CD4-positive, alpha-beta T cell (primary cell): ENCODE measurements around the gene PACSIN2. TPM values are rescaled to one million over a fixed set of nuclear protein-coding genes. Genes with fewer than 3 reads are reported as not detected.
A peak's percentile ranks its signal among the peaks of the same experiment; 100 is the strongest.
"Not testable (repeated sequence)": the region's sequence is repeated elsewhere in the genome, so short reads cannot be mapped to it uniquely, and the experiment has no call there.

Experiments
- ATAC-seq: fragments of 200-7000 bp; cut with Tn5 transposase; one replicate; pipeline ENCODE4 v1.10.0; 2022; ENCODE audit warnings: mild to moderate bottlenecking; ENCODE audit not compliant: poor library complexity
- CTCF ChIA-PET: fragments of 350-600 bp; sonication (Branson Sonifier 250); formaldehyde crosslinking; loops from one replicate; lab custom pipeline; 2021; ENCODE audit warnings: antibody characterized with exemption, inconsistent platforms; lab: Charles Lee
- POLR2A ChIA-PET: fragments of 350-600 bp; sonication (Branson Sonifier 250); formaldehyde crosslinking; loops from one replicate; lab custom pipeline; 2021; ENCODE audit warnings: antibody characterized with exemption, inconsistent platforms; lab: Charles Lee
- DNase-seq, 14 experiments: peaks; one replicate each; pipeline ENCODE4 v3.0.0-alpha.2; 2013 to 2020; ENCODE audit warnings: mixed read lengths in 2 of 14
- H3K27ac ChIP-seq, 2 donors: one replicate each; pipeline versions ENCODE4 v1.5.1 to v1.7.0; 2013; ENCODE audit warnings: low read length in 2 of 2, low read depth in 1 of 2, mild to moderate bottlenecking in 1 of 2
- H3K27me3 ChIP-seq, 2 experiments: 1 replicate in 1 of 2; 2 replicates in 1 of 2; pipeline versions ENCODE4 v1.6.1 to v1.7.0; 2013; ENCODE audit warnings: low read length in 2 of 2, control low read depth in 1 of 2, mild to moderate bottlenecking in 1 of 2, moderate library complexity in 1 of 2; ENCODE audit not compliant: insufficient read depth in 2 of 2, control insufficient read depth in 1 of 2
- H3K36me3 ChIP-seq: one replicate; pipeline ENCODE4 v1.6.1; 2013; ENCODE audit warnings: low read length, control low read depth; ENCODE audit not compliant: insufficient read depth
- H3K4me1 ChIP-seq: one replicate; pipeline ENCODE4 v1.6.1; 2013; ENCODE audit warnings: low read length, control low read depth; ENCODE audit not compliant: insufficient read depth
- H3K4me3 ChIP-seq: one replicate; pipeline ENCODE4 v1.5.1; 2013; ENCODE audit warnings: mild to moderate bottlenecking, low read length, moderate library complexity
- H3K9me3 ChIP-seq, 2 experiments: 1 replicate in 1 of 2; 2 replicates in 1 of 2; pipeline versions ENCODE4 v1.6.1 to v1.7.0; 2013; ENCODE audit warnings: low read length in 2 of 2, mild to moderate bottlenecking in 2 of 2, control low read depth in 1 of 2, moderate library complexity in 1 of 2; ENCODE audit not compliant: control insufficient read depth in 1 of 2, insufficient read depth in 1 of 2
- H3K27ac Mint-ChIP-seq: one replicate; pipeline ENCODE4 v1.8.0; 2020; ENCODE audit warnings: mixed read lengths
- H3K27me3 Mint-ChIP-seq: one replicate; pipeline ENCODE4 v1.8.0; 2021; ENCODE audit warnings: mixed read lengths
- H3K36me3 Mint-ChIP-seq: one replicate; pipeline ENCODE4 v1.8.0; 2021; ENCODE audit warnings: low read depth, mixed read lengths
- H3K4me1 Mint-ChIP-seq: one replicate; pipeline ENCODE4 v1.8.0; 2021; ENCODE audit warnings: low read depth, mixed read lengths
- H3K4me3 Mint-ChIP-seq: one replicate; pipeline ENCODE4 v1.8.0; 2020; ENCODE audit warnings: mild to moderate bottlenecking, mixed read lengths
- H3K9me3 Mint-ChIP-seq: one replicate; pipeline ENCODE4 v1.8.0; 2020; ENCODE audit warnings: mixed read lengths
- CTCF ChIP-seq: fragments of 200-600 bp; IDR thresholded peaks from one replicate; pipeline ENCODE4 v1.8.0; 2022; ENCODE audit warnings: antibody characterized with exemption, mild to moderate bottlenecking
- intact Hi-C, 2 experiments: fragments of 100-400 bp; cut with DNase I in 1 of 2; cut with micrococcal nuclease in 1 of 2; formaldehyde crosslinking; loops; one replicate each; pipeline versions ENCODE4 v1.15.1 to v1.9.0; 2023 to 2025; cut with DNase I, micrococcal nuclease
- total RNA-seq, 174 experiments: library from RNA in 2 of 174; stranded (reverse) in 2 of 174; gene quantifications; one replicate each; pipeline ENCODE4 v1.2.3 and lab custom pipeline; 2021 to 2026

Gene PACSIN2
- total RNA-seq, 2 experiments from 2014 or later: 23.3 to 25.5 TPM

DNA sequence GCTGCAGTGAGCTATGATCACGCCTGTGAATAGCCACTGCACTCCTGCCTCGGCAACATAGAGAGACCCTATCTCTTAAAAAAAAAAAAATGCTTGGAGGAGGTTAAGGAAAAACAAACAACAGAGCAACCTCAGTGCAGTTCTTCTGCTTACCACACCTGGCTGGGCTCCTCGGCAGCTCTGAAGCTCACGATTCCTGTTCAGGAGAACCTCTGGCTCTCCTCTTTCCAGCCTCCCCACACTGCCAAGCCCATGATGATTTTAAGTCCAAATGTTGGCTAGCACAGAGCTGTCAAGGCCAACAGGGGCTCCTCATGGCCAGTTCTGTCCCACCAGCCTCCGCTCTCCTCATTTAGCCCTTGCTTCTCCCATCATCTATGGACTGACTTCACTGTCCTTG is 88.2 kb downstream of the PACSIN2 start:
- DNase-seq (no peak), ATAC-seq (no peak)
- Mint-ChIP-seq H3K27ac (no peak overlapping the region), H3K4me3 (no peak overlapping the region), H3K27me3 (no peaks in the 10 kb centered on the region), H3K36me3 (peaks cover 4% of the 10 kb centered on the region), H3K4me1 (peaks cover 68% of the 10 kb centered on the region), H3K9me3 (no peaks in the 10 kb centered on the region)
- H3K9me3 ChIP-seq: no peaks in the 10 kb centered on the region
- POLR2A ChIA-PET: no interaction called here
- TF ChIP-seq CTCF: no peak
- no peaks in the 10 kb centered on the region for H3K27me3 ChIP-seq
- H3K27ac ChIP-seq: no peak overlapping the region
- CTCF ChIA-PET: interaction anchor here (0.7 kb wide), 1 partner anchor 14 kb away, joined by 3 read pairs; no protein-coding TSS in a partner anchor
- H3K4me1 ChIP-seq: peaks cover 27% of the 10 kb centered on the region
- no peak overlapping the region for H3K4me3 ChIP-seq
- peaks cover 2% of the 10 kb centered on the region for H3K36me3 ChIP-seq
- intact Hi-C loops: no loop called here

- DNase-seq (no peak), ATAC-seq (no peak)
- no peak overlapping the region for H3K4me3 Mint-ChIP-seq
- H3K27ac Mint-ChIP-seq: peak overlapping the region; percentile 24
- H3K4me1 ChIP-seq: peaks cover 24% of the 10 kb centered on the region
- H3K9me3 ChIP-seq: no peaks in the 10 kb centered on the region
- H3K36me3 ChIP-seq: peaks cover 2% of the 10 kb centered on the region
- intact Hi-C loops: no loop called here
- H3K27me3 ChIP-seq: no peaks in the 10 kb centered on the region
- POLR2A ChIA-PET: no interaction called here
- no peak overlapping the region for H3K4me3 ChIP-seq
- peaks cover 4% of the 10 kb centered on the region for H3K36me3 Mint-ChIP-seq
- peaks cover 61% of the 10 kb centered on the region for H3K4me1 Mint-ChIP-seq
- no peak overlapping the region for H3K27ac ChIP-seq
- no peaks in the 10 kb centered on the region for H3K27me3 Mint-ChIP-seq
- no peak for TF ChIP-seq CTCF
- CTCF ChIA-PET: interaction anchor here (0.7 kb wide), 1 partner anchor 15 kb away, joined by 3 read pairs; no protein-coding TSS in a partner anchor
- H3K9me3 Mint-ChIP-seq: no peaks in the 10 kb centered on the region
Measured at GRCh38 chr22:42926104-42926503, 88.8 kb downstream of the PACSIN2 start.

- Mint-ChIP-seq H3K27me3 (no peaks in the 10 kb centered on the region), H3K9me3 (no peaks in the 10 kb centered on the region), H3K4me1 (peaks cover 60% of the 10 kb centered on the region), H3K27ac (peak overlapping the region; percentile 24), H3K4me3 (no peak overlapping the region), H3K36me3 (peaks cover 4% of the 10 kb centered on the region)
- TF ChIP-seq CTCF: no peak
- Histone ChIP-seq H3K9me3 (no peaks in the 10 kb centered on the region), H3K4me3 (no peak overlapping the region), H3K36me3 (peaks cover 2% of the 10 kb centered on the region), H3K4me1 (peaks cover 24% of the 10 kb centered on the region), H3K27me3 (no peaks in the 10 kb centered on the region), H3K27ac (no peak overlapping the region)
- no peak for DNase-seq
- intact Hi-C loops: no loop called here
- POLR2A ChIA-PET: no interaction called here
- CTCF ChIA-PET: no interaction called here
- ATAC-seq: no peak
Measured at GRCh38 chr22:42925598-42925997, 89.4 kb downstream of the PACSIN2 start.

GRCh38 chr22:42925031-42925430 is 89.9 kb downstream of the PACSIN2 start:
- H3K4me1 Mint-ChIP-seq: peaks cover 58% of the 10 kb centered on the region
- intact Hi-C loops: not testable (repeated sequence)

More at GRCh38 chr22:42925031-42925430, 89.9 kb downstream of the PACSIN2 start:
- H3K36me3 ChIP-seq, CTCF ChIA-PET, H3K9me3 ChIP-seq, H3K36me3 Mint-ChIP-seq, H3K4me3 Mint-ChIP-seq, ATAC-seq, POLR2A ChIA-PET, H3K27me3 Mint-ChIP-seq, H3K9me3 Mint-ChIP-seq, H3K27ac Mint-ChIP-seq, H3K4me3 ChIP-seq, DNase-seq, H3K27me3 ChIP-seq, H3K27ac ChIP-seq: not testable (repeated sequence)
- peaks cover 21% of the 10 kb centered on the region for H3K4me1 ChIP-seq
